Measurements from ENCODE around the gene PTGIS.

The PTGIS gene

DNA sequence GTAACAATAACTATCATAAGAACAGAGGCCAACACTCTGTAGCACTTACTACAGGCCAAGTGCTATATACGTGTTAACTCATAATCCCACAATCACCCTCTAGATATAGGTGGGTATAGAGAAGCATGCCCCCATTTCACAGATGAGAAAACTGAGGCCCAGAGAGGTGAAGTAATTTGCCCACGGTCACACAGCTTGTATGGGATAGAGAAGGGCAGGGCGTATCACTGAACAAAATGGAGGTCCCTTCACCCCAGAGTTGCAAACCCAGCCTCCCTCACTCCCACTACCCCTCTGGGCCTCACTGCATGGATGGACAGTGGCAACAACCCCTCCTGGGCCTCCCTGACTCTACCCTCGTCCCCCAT, 31.8 kb upstream of the PTGIS start:
- no peak for ATAC-seq (ENCODE audit: insufficient read depth, low read depth)
- no peaks in the 10 kb centered on the region for H3K9me3 ChIP-seq (ENCODE audit: insufficient read depth, low read length, severe bottlenecking)
- no peak overlapping the region for H3K4me3 ChIP-seq (ENCODE audit: low read depth in 1 of 2, low read length in 2 of 2)
- H3K9ac ChIP-seq (ENCODE audit: low read depth, low read length) = no peak overlapping the region
- H3K79me2 ChIP-seq (ENCODE audit: insufficient read depth, low read length) = no peaks in the 10 kb centered on the region
- H2AFZ ChIP-seq (ENCODE audit: low read depth, low read length) = no peak overlapping the region
- H3K4me2 ChIP-seq (ENCODE audit: insufficient read depth, low read length) = no peak overlapping the region
- no peak for DNase-seq
- H4K20me1 ChIP-seq (ENCODE audit: insufficient read depth, low read length) = no peaks in the 10 kb centered on the region
- peaks cover 18% of the 10 kb centered on the region for H3K4me1 ChIP-seq (ENCODE audit: insufficient read depth, low read length)
- TF ChIP-seq EZH2 (IDR thresholded peaks at IDR 0.05; ENCODE audit: borderline replicate concordance, low read depth, low read length, severe bottlenecking) = no peak
- TF ChIP-seq, protein P1, sequence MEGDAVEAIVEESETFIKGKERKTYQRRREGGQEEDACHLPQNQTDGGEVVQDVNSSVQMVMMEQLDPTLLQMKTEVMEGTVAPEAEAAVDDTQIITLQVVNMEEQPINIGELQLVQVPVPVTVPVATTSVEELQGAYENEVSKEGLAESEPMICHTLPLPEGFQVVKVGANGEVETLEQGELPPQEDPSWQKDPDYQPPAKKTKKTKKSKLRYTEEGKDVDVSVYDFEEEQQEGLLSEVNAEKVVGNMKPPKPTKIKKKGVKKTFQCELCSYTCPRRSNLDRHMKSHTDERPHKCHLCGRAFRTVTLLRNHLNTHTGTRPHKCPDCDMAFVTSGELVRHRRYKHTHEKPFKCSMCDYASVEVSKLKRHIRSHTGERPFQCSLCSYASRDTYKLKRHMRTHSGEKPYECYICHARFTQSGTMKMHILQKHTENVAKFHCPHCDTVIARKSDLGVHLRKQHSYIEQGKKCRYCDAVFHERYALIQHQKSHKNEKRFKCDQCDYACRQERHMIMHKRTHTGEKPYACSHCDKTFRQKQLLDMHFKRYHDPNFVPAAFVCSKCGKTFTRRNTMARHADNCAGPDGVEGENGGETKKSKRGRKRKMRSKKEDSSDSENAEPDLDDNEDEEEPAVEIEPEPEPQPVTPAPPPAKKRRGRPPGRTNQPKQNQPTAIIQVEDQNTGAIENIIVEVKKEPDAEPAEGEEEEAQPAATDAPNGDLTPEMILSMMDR (IDR thresholded peaks at IDR 0.05; ENCODE audit: borderline replicate concordance, extremely low read depth, low read length, poor library complexity, severe bottlenecking) = no peak
- no peaks in the 10 kb centered on the region for H3K27me3 ChIP-seq (ENCODE audit: insufficient read depth, low read length, poor library complexity)
- no peak overlapping the region for H3K27ac ChIP-seq (ENCODE audit: low read length)
- no peaks in the 10 kb centered on the region for H3K36me3 ChIP-seq (ENCODE audit: insufficient read depth, low read length)

DNA sequence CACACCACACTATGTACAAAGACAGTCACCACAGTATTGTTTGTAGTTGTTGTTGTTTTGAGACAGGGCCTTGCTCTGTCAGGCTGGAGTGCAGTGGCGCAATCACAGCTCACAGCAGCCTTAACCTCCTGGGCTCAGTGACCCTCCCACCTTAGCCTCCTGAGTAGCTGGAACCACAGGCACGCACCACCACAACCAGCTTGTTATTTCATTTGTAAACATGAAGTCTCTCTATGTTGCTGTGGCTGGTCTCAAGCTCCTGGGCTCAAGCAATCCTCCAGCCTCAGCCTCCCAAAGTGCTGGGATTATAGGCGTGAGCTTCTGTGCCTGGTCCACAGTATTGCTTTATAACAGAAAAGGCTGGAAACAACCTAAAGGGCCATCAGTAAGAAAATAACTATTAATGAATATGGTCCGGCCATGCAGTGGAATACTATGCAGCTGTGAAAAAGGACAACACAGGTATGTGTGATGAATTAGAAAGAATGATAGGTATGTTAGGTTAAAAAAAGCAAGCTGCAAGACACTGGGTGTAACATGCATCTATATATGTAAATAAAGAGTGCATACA, 30.0 kb upstream of the PTGIS start:
- H3K4me2 ChIP-seq (ENCODE audit: insufficient read depth, low read length) = no peak overlapping the region

DNA sequence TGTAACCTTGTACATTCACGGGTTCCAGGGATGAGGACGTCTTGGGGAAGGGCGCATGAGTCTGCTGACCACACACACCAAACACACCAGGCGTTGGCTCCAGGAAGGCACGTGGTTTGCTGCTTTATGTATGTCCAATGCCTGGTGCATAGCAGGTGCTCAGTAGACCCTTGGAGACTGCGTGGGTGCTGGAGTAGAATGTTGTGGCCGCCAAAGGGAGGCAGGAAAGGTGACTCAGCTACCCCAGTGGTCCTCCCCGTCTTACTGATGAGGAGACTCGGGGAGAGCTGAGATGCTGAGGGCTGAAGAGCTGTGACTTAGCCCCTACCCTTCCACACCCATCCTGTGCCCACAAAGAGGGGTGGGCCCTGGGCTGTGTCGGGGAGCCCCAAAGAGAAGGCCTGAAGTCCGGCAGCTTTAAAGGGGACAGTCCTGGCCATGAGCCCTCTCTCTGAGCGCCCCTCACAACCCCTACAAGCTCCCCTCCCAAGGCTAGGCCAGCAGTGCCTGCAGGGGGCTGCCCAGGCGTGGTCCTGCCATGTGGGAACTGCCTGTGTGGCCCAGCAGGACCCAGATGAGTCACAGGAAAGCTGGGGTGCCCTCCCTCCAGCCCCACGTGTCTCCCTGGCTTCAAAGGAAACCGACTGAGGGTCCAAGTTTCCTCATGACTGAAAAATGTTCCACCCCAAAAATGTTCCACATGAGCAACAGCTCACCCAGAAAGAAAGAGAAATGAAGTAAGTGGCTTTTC, 28.0 kb upstream of the PTGIS start:
- Histone ChIP-seq H2AFZ (ENCODE audit: low read depth, low read length) (no peak overlapping the region), H3K9ac (ENCODE audit: low read depth, low read length) (no peak overlapping the region), H3K9me3 (ENCODE audit: insufficient read depth, low read length, severe bottlenecking) (no peaks in the 10 kb centered on the region), H3K36me3 (ENCODE audit: insufficient read depth, low read length) (no peaks in the 10 kb centered on the region), H3K4me2 (ENCODE audit: insufficient read depth, low read length) (no peak overlapping the region), H3K27me3 (ENCODE audit: insufficient read depth, low read length, poor library complexity) (no peaks in the 10 kb centered on the region), H3K4me1 (ENCODE audit: insufficient read depth, low read length) (peaks cover 44% of the 10 kb centered on the region), H3K4me3 (ENCODE audit: low read depth in 1 of 2, low read length in 2 of 2) (no peak overlapping the region), H3K79me2 (ENCODE audit: insufficient read depth, low read length) (no peaks in the 10 kb centered on the region), H4K20me1 (ENCODE audit: insufficient read depth, low read length) (no peaks in the 10 kb centered on the region), H3K27ac (ENCODE audit: low read length) (peak overlapping the region; percentile 80; the same call in 1 of the 2 replicates)
- DNase-seq (peak; percentile 64), ATAC-seq (ENCODE audit: insufficient read depth, low read depth) (peak; percentile 19)
- TF ChIP-seq EZH2 (IDR thresholded peaks at IDR 0.05; ENCODE audit: borderline replicate concordance, low read depth, low read length, severe bottlenecking) = no peak
- TF ChIP-seq, protein P1 (IDR thresholded peaks at IDR 0.05; ENCODE audit: borderline replicate concordance, extremely low read depth, low read length, poor library complexity, severe bottlenecking) = no peak

More for the DNA sequence above, 30.0 kb upstream of the PTGIS start:
- no peaks in the 10 kb centered on the region for H3K9me3 ChIP-seq (ENCODE audit: insufficient read depth, low read length, severe bottlenecking)
- no peak overlapping the region for H3K9ac ChIP-seq (ENCODE audit: low read depth, low read length)
- H3K27me3 ChIP-seq (ENCODE audit: insufficient read depth, low read length, poor library complexity) = no peaks in the 10 kb centered on the region
- ATAC-seq (ENCODE audit: insufficient read depth, low read depth) = no peak
- H3K27ac ChIP-seq (ENCODE audit: low read length) = no peak overlapping the region
- no peak for DNase-seq
- H2AFZ ChIP-seq (ENCODE audit: low read depth, low read length) = no peak overlapping the region
- H3K79me2 ChIP-seq (ENCODE audit: insufficient read depth, low read length) = no peaks in the 10 kb centered on the region
- H4K20me1 ChIP-seq (ENCODE audit: insufficient read depth, low read length) = no peaks in the 10 kb centered on the region
- H3K36me3 ChIP-seq (ENCODE audit: insufficient read depth, low read length) = no peaks in the 10 kb centered on the region
- TF ChIP-seq EZH2 (IDR thresholded peaks at IDR 0.05; ENCODE audit: borderline replicate concordance, low read depth, low read length, severe bottlenecking) = no peak
- TF ChIP-seq, protein P1 (IDR thresholded peaks at IDR 0.05; ENCODE audit: borderline replicate concordance, extremely low read depth, low read length, poor library complexity, severe bottlenecking) = no peak
- H3K4me1 ChIP-seq (ENCODE audit: insufficient read depth, low read length) = peaks cover 36% of the 10 kb centered on the region
- H3K4me3 ChIP-seq (ENCODE audit: low read depth in 1 of 2, low read length in 2 of 2) = no peak overlapping the region

Measured in DND-41 (cell line).